DND-41 (cell line): ENCODE measurements around the gene CDC25C.

Source experiments
- ATAC-seq: fragments of 200-7000 bp; cut with Tn5 transposase; 3 replicates; pipeline ENCODE4 v1.9.1; 2021; ENCODE audit warnings: low read depth; ENCODE audit not compliant: insufficient read depth
- DNase-seq: peaks from one replicate; pipeline ENCODE4 v3.0.0-alpha.2; 2020
- H2AFZ ChIP-seq: 2 replicates; pipeline ENCODE4 v1.6.0; 2012; ENCODE audit warnings: low read depth, low read length
- H3K27ac ChIP-seq: 2 replicates; pipeline ENCODE4 v1.5.1; 2012; ENCODE audit warnings: low read length, inconsistent platforms
- H3K27me3 ChIP-seq: fragments of 200-600 bp; sonication (generic); 2 replicates; pipeline ENCODE4 v1.6.0; 2012; ENCODE audit warnings: low read length, mild to moderate bottlenecking, inconsistent platforms; ENCODE audit not compliant: insufficient read depth, poor library complexity
- H3K36me3 ChIP-seq: 2 replicates; pipeline ENCODE4 v1.5.1; 2012; ENCODE audit warnings: low read length, inconsistent platforms; ENCODE audit not compliant: insufficient read depth
- H3K4me1 ChIP-seq: 2 replicates; pipeline ENCODE4 v1.5.1; 2012; ENCODE audit warnings: mild to moderate bottlenecking, low read length; ENCODE audit not compliant: insufficient read depth
- H3K4me2 ChIP-seq: 2 replicates; pipeline ENCODE4 v1.6.0; 2012; ENCODE audit warnings: mild to moderate bottlenecking, moderate library complexity, low read length, inconsistent platforms; ENCODE audit not compliant: insufficient read depth
- H3K4me3 ChIP-seq, 2 experiments: fragments of 200-600 bp in 1 of 2; shearing (Covaris generic) in 1 of 2; 2 replicates each; pipeline ENCODE4 v1.5.1; 2012 to 2016; ENCODE audit warnings: inconsistent platforms in 2 of 2, low read length in 2 of 2, mild to moderate bottlenecking in 2 of 2, low read depth in 1 of 2, moderate library complexity in 1 of 2
- H3K79me2 ChIP-seq: 2 replicates; pipeline ENCODE4 v1.6.0; 2012; ENCODE audit warnings: low read length, inconsistent platforms; ENCODE audit not compliant: insufficient read depth
- H3K9ac ChIP-seq: 2 replicates; pipeline ENCODE4 v1.6.0; 2012; ENCODE audit warnings: low read depth, mild to moderate bottlenecking, inconsistent platforms, low read length, moderate library complexity
- H3K9me3 ChIP-seq: 2 replicates; pipeline ENCODE4 v1.5.1; 2012; ENCODE audit warnings: low read length, moderate library complexity, mild to moderate bottlenecking, inconsistent platforms; ENCODE audit not compliant: insufficient read depth, severe bottlenecking
- H4K20me1 ChIP-seq: 2 replicates; pipeline ENCODE4 v1.6.0; 2012; ENCODE audit warnings: low read length; ENCODE audit not compliant: insufficient read depth
- CTCF ChIP-seq: IDR thresholded peaks from 2 replicates; pipeline ENCODE4 v1.5.1; 2012; ENCODE audit warnings: borderline replicate concordance, low read length, moderate library complexity, mild to moderate bottlenecking; ENCODE audit not compliant: poor library complexity, severe bottlenecking; ENCODE audit errors: extremely low read depth
- EZH2 ChIP-seq: IDR thresholded peaks from 3 replicates; pipeline ENCODE4 v1.6.1; 2012; ENCODE audit warnings: borderline replicate concordance, low read depth, mild to moderate bottlenecking, moderate library complexity, low read length, inconsistent platforms; ENCODE audit not compliant: severe bottlenecking

Gene CDC25C

GRCh38 chr5:138349852-138350562 is 18.4 kb upstream of the CDC25C start:
- no peaks in the 10 kb centered on the region for H3K27me3 ChIP-seq
- DNase-seq = no peak
- no peak for TF ChIP-seq CTCF
- no peak for TF ChIP-seq EZH2
- peaks cover 47% of the 10 kb centered on the region for H3K36me3 ChIP-seq
- H3K4me1 ChIP-seq = peaks cover 13% of the 10 kb centered on the region
- peaks cover 25% of the 10 kb centered on the region for H3K79me2 ChIP-seq
- peaks cover 19% of the 10 kb centered on the region; the same call in 1 of the 2 replicates for H4K20me1 ChIP-seq
- no peak overlapping the region for H3K4me3 ChIP-seq
- H3K27ac ChIP-seq = no peak overlapping the region
- peaks cover 4% of the 10 kb centered on the region for H3K9me3 ChIP-seq
- ATAC-seq = no peak
- no peak overlapping the region for H2AFZ ChIP-seq
- H3K9ac ChIP-seq = no peak overlapping the region
- H3K4me2 ChIP-seq = no peak overlapping the region

GRCh38 chr5:138346889-138347288 is 15.3 kb upstream of the CDC25C start:
- no peak for DNase-seq
- Histone ChIP-seq H3K4me1 (no peaks in the 10 kb centered on the region), H3K9me3 (peaks cover under 1% of the 10 kb centered on the region), H2AFZ (no peak overlapping the region), H3K79me2 (peaks cover under 1% of the 10 kb centered on the region; the same call in 1 of the 2 replicates), H3K9ac (no peak overlapping the region), H3K4me3 (no peak overlapping the region), H3K27me3 (no peaks in the 10 kb centered on the region), H3K27ac (no peak overlapping the region), H4K20me1 (no peaks in the 10 kb centered on the region), H3K36me3 (peaks cover 52% of the 10 kb centered on the region), H3K4me2 (no peak overlapping the region)
- TF ChIP-seq CTCF = no peak
- TF ChIP-seq EZH2 = no peak
- ATAC-seq = no peak

GRCh38 chr5:138344887-138345622 is 13.5 kb upstream of the CDC25C start:
- H3K79me2 ChIP-seq = peaks cover 18% of the 10 kb centered on the region
- ATAC-seq = no peak
- no peak overlapping the region for H3K4me3 ChIP-seq
- no peak overlapping the region for H2AFZ ChIP-seq
- H4K20me1 ChIP-seq = no peaks in the 10 kb centered on the region
- H3K4me2 ChIP-seq = no peak overlapping the region
- TF ChIP-seq EZH2 = no peak
- TF ChIP-seq CTCF = no peak
- no peaks in the 10 kb centered on the region for H3K9me3 ChIP-seq
- peaks cover 63% of the 10 kb centered on the region for H3K36me3 ChIP-seq
- DNase-seq = no peak
- peaks cover 15% of the 10 kb centered on the region; the same call in 1 of the 2 replicates for H3K4me1 ChIP-seq
- no peak overlapping the region for H3K9ac ChIP-seq
- no peak overlapping the region for H3K27ac ChIP-seq
- no peaks in the 10 kb centered on the region for H3K27me3 ChIP-seq
